GM21576 (cell line): ENCODE data around the gene VMP1.
"Not testable (repeated sequence)": the region's sequence is repeated elsewhere in the genome, so short reads cannot be mapped to it uniquely, and the experiment has no call there.

ENCODE experiments used
- ATAC-seq: cut with Tn5 transposase; IDR thresholded peaks from one replicate; pipeline ENCODE4 v1.9.1; 2021; ENCODE audit warnings: mild to moderate bottlenecking, moderate library complexity; ENCODE audit not compliant: unreplicated experiment

VMP1 gene

GRCh38 chr17:59853919-59854729 is 146.7 kb downstream of the VMP1 start:
- not testable (repeated sequence) for ATAC-seq

GRCh38 chr17:59856859-59857794 is 149.7 kb downstream of the VMP1 start:
- ATAC-seq: no peak

GRCh38 chr17:59858167-59858816 is 150.8 kb downstream of the VMP1 start:
- no peak for ATAC-seq

GRCh38 chr17:59858932-59859331 is 151.5 kb downstream of the VMP1 start:
- no peak for ATAC-seq

GRCh38 chr17:59859444-59860025 is 152.1 kb downstream of the VMP1 start:
- ATAC-seq: no peak

GRCh38 chr17:59863616-59864015 is 156.2 kb downstream of the VMP1 start:
- no peak for ATAC-seq

- ATAC-seq: no peak
Observed at GRCh38 chr17:59869941-59870218, 162.4 kb downstream of the VMP1 start.

- ATAC-seq: no peak
Observed at GRCh38 chr17:59870482-59870881, 163.0 kb downstream of the VMP1 start.

GRCh38 chr17:59872351-59872750 is 164.9 kb downstream of the VMP1 start:
- ATAC-seq: no peak

- ATAC-seq: not testable (repeated sequence)
Observed at GRCh38 chr17:59873414-59873813, 166.0 kb downstream of the VMP1 start.

- no peak for ATAC-seq
Observed at GRCh38 chr17:59874376-59874775, 166.9 kb downstream of the VMP1 start.

GRCh38 chr17:59876107-59876506 is 168.7 kb downstream of the VMP1 start:
- ATAC-seq: no peak

- no peak for ATAC-seq
Observed at GRCh38 chr17:59877965-59878364, 170.5 kb downstream of the VMP1 start.

- ATAC-seq: no peak
Observed at GRCh38 chr17:59878624-59879023, 171.2 kb downstream of the VMP1 start.

GRCh38 chr17:59884861-59885260 is 177.4 kb downstream of the VMP1 start:
- ATAC-seq: no peak

GRCh38 chr17:59888145-59888750 is 180.8 kb downstream of the VMP1 start:
- no peak for ATAC-seq

- no peak for ATAC-seq
Observed at GRCh38 chr17:59890720-59891119, 183.3 kb downstream of the VMP1 start.
